ENCODE measurements around the gene VPS13A. TPM values are rescaled to one million over a fixed set of nuclear protein-coding genes. Genes with fewer than 3 reads are reported as not detected.

The VPS13A gene
- total RNA-seq (2014; rRNA removed; shearing (Covaris generic)), result 11.8 and 17.5 TPM in 2 replicates

DNA sequence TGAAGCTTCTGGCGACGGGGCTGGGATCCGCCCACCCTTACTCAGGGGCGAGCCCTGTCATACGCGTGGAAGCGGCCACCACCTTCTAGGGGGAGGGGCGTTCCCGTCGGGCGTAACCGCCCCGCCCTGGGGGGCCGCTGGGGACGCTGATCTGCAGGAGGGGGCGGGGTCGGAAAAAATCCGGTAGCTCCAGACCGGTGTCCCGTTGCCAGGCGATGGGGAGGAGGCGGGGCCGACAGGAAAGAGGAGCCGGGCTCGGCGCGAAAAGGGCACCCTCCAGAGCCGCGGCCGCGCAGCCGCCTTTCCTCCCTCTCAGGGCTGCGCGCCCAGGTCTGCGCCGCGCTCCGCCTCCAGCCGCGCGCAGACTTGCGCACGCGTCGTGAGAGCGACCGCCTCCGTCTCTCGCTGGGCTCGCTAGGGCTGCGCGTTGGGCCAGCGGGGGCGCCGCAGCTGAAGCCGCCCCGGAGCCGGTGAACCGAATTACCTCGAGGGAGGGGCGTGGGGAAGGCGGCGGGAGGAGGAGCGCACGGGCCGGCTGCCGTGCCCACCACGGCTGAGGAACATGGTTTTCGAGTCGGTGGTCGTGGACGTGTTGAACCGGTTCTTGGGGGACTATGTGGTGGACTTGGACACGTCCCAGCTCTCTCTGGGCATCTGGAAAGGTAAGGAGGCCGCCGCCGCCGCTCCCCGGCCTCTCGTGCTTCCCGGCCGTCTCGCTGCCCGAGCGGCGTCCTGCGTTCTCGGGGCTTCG lies at the start of gene VPS13A:
TSS of gene VPS13A (plus strand) at position 392 of the 751 bp plus-strand sequence. CDS start at position 563, 171 bp downstream.
- peak; percentile 99 for DNase-seq (ENCODE audit: low read depth)

- DNase-seq (ENCODE audit: low read depth), result no peak
Observed at GRCh38 chr9:77128125-77128789, 49.1 kb upstream of the VPS13A start.

DNA sequence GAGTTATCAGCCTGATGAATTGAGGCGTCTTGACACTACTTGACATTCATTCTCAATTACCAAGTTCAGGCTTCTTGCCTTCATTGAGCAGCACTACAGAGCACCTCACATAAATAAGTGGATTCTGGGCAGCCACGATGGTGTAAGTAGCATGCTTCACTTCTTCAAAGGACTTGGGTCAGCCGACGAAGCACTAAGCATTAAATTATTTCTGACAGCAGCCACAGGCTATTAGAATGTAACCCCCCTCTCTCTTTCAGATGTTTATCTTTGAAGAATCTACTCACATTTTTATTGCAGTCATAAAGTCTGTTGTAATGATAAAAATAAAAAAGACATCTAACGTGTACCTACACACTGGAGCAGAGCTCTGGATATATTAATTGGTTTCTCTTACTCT lies 45.9 kb upstream of the VPS13A start:
- DNase-seq (ENCODE audit: low read depth), result no peak

DNA sequence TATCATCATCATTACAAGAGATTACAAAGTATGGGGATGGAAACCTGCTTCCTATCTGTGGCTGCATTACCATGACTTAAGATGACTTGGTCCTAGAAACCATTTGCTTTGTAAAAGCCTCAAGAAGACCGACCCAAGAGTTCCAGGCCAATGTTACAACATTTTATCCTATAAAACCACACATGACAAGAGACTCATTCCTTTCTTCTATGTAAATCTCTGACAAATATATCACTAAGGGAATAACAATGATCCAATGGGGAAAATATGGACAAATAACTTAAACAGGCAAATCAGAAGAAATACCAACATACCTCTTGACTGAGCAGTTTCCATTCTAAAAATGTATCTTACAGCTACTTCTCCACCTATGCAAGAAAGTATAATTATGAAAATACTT lies 44.3 kb upstream of the VPS13A start:
- DNase-seq (ENCODE audit: low read depth), result no peak

GRCh38 chr9:77142366-77142765 lies 35.0 kb upstream of the VPS13A start:
- no peak for DNase-seq (ENCODE audit: low read depth)

- DNase-seq (ENCODE audit: low read depth), result no peak
Observed at GRCh38 chr9:77149879-77150278, 27.5 kb upstream of the VPS13A start.

GRCh38 chr9:77152289-77152688 lies 25.0 kb upstream of the VPS13A start:
- no peak for DNase-seq (ENCODE audit: low read depth)

DNA sequence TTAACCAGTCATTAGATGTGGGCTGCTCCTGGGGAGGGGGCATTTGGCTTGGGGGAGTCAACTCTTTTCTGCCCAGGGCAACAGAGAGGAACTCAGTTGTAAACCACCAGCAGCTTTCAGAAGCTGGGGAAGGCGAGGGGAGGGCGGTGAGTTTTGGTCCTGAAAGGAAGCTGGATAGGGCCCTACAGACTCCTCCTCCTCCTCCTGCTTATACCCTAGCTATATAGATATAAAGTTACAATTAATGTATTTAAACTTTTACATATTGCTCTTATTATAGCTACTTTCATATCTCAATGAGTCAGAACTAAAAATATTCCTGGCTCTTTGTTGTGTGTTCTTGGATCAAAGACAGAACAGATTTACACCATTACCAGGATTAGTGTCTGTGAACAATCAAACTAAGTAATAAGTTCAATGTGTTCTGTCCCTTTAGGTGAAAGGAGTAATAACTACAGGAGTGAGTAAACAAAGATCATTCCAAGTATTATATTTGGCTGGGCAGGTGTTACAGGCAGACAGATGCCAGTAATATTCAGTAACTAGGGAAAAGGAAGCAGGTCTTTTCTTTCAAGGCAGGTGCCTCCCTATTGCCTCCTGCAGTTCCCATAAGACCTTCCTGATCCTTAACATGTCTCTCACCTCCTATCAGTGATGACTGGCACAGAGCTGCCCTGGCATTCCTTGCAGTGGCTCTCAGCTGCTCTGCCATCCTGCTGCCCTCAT lies 20.5 kb upstream of the VPS13A start:
- no peak for DNase-seq (ENCODE audit: low read depth)

DNA sequence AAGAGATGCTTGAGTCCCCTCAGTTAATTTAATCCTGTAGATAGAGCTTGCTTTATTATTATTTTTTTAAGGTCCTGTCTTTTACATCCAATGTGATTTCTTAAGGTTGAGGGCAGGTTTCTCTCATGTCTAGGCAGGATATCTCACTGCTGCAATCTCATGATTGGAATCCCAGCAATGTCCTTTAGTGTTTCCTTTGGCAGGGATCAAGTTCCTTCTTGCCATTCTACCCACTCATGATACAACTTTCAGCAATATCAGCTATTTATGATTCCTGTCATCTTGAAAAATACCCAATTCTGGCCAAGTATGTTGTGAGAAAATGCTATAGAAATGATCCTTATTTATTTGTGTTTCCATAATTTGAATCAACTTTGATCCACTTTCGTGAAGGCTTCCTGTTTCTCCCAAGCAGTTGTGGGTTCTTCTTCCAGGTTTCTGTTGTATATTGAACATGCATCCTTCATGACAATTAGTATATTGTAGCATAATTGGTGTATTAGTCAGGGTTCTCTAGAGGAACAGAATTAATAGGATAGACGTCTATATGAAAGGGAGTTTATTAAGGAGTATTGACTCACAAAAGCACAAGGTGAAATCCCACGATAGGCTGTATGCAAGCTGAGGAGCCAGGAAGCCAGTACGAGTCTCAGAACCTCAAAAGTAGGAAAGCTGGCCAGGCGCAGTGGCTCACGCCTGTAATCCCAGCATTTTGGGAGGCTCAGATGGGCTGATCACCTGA lies 18.4 kb upstream of the VPS13A start:
- peak; percentile 23 for DNase-seq (ENCODE audit: low read depth)

DNA sequence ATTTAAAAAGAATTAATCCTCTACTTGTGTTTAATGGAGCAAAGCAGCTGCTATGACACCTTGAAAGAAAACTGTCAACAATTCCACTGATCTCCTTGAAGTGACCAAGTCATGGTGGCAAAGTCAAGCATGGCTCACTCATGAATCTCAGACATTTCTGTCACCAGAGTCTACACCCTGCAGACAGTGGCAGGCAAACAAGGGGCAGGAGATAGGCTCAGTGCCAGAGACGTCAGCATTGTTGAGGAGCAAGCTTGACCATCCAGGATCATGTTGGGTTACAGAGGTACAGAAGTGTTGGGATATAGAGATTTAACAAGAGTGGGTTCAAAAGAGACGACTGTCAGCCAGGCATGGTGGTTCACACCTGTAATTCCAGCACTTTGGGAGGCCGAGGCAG lies 16.1 kb upstream of the VPS13A start:
- no peak for DNase-seq (ENCODE audit: low read depth)

- DNase-seq (ENCODE audit: low read depth), result no peak
Observed at GRCh38 chr9:77161966-77162365, 15.4 kb upstream of the VPS13A start.

DNA sequence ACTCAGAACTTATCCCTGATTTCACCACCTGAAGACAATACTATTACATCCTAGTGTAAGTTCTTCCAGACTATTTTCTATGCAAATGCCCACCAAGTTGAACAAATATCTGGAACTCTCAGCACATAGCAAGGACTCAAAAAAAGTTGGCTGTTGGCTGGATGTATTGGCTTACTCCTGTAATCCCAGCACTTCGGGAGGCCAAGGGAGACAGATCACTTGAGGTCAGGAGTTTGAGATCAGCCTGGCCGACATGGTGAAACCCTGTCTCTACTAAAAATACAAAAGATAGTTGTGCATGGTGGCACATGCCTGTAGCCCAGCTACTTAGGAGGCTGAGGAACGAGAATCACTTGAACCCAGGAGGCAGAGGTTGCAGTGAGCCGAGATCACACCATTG lies 15.0 kb upstream of the VPS13A start:
- no peak for DNase-seq (ENCODE audit: low read depth)

- no peak for DNase-seq (ENCODE audit: low read depth)
Observed at GRCh38 chr9:77163884-77164283, 13.4 kb upstream of the VPS13A start.

- DNase-seq (ENCODE audit: low read depth), result no peak
Observed at GRCh38 chr9:77166193-77166592, 11.1 kb upstream of the VPS13A start.

DNA sequence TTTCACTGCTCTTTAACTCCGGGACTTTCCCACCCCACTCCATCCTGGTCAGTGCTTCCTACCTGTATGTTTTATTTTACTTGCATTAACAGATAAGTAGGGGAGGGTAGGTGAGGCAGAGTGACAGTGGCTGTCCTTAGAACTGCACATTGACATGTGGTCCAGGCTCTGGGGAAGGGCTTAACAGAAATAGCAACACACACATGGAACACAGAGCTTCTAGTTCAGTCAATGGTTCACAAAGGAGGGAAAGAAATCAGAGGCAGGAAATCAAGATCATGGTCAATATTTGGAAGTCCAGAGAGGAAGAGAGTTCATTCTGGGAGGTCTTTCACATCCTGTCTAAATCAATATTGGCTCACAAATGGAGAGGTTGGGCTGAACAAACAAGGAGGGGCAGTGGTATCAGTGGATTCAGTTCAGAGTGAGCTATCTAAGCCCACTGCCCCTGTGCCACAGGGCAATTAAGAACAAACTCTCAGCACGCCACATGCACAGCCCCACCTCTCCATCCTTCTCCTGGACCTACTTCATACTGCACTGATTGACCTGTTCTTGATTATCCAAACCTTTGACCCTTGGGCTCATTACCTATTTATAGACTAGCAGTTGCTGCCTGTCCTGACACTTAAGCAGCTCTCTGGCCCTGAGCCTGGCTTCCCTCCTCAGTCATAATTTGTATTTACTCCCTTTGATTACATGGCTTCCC lies 6.2 kb upstream of the VPS13A start:
- DNase-seq (ENCODE audit: low read depth), result no peak

DNA sequence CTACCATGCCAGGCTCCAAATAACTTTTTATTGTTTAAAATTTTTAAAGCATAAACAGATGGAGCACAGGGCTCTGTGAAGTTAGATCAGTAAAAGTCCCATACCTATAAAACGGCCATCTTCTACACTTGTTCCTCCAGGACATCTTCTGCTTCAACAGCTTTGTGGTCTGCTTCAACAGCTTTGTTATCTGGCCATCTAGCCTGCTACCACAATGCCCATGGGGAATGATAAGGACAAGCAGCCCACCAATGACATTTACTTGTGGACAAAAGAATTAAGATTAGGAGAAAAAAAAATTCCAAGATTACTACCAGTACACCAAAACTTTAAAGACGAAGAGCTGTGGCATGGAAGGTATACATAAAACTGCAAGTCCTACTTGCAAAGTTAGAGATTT lies 2.2 kb upstream of the VPS13A start:
- DNase-seq (ENCODE audit: low read depth), result no peak

- DNase-seq (ENCODE audit: low read depth), result no peak
Observed at GRCh38 chr9:77176106-77176505, 1.2 kb upstream of the VPS13A start.

GRCh38 chr9:77176686-77177142 lies 620 bp upstream of the VPS13A start:
- no peak for DNase-seq (ENCODE audit: low read depth)

- peak; percentile 55 for DNase-seq (ENCODE audit: low read depth)
Observed at GRCh38 chr9:77177894-77178794, 810 bp downstream of the VPS13A start.

- DNase-seq (ENCODE audit: low read depth), result no peak
Observed at GRCh38 chr9:77180056-77180455, 2.7 kb downstream of the VPS13A start.

All from Daoy (cell line).